GM18858 (cell line): Measurements from ENCODE around the gene SDK1.
"Not testable (repeated sequence)": the region's sequence is repeated elsewhere in the genome, so short reads cannot be mapped to it uniquely, and the experiment has no call there.

ENCODE experiments used
- ATAC-seq: cut with Tn5 transposase; IDR thresholded peaks from one replicate; pipeline ENCODE4 v1.9.1; 2021; ENCODE audit not compliant: unreplicated experiment

SDK1 gene

DNA sequence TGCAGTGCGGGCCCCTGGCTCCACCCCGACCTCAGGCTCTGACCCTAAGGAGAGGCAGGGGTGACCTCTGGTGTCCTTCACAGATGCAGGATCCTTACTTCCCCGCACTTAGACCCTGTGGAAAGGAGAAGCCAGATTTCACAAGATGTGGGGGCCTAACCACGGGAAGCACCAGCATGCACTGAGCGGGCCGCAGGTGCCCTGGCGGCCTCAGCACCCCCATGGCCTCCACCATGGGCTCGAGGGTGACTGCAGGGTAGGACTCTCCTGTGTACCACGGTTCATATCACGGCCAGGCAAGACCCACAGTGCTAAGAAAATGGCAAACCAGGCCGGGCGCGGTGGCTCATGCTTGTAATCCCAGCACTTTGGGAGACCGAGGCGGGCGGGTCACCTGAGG lies 971.1 kb downstream of the SDK1 start:
- no peak for ATAC-seq

DNA sequence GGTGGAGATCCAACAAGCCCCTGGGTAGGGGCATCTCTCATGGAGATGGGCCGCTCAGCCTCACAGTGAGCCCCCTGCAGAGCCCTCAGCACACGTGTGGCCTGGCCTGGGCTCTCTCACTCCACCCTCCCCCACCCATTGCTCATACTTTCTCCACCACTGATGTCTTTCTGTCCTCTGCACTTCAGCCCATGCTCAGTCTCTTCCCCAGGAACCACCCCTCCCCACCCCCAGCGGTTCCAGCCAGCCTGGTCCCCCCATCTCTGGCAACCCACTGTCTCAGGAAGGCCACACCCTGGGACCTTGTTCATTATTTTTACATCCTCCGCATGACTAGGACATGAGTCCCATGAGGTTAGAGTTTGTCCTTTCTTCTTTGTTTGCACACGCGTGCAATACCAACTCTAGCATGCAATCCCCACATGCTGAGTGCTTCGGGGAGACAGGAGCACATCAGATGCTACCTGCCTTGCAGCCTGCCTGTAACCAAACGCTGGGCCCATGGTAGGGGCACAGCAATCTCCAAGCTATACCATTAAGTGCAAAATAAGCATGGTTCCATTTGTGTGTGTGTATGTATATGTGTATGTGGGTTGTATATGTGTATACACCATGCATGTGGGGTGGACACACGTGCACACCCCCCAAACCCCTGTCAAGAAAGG lies 972.6 kb downstream of the SDK1 start:
- ATAC-seq, result no peak

DNA sequence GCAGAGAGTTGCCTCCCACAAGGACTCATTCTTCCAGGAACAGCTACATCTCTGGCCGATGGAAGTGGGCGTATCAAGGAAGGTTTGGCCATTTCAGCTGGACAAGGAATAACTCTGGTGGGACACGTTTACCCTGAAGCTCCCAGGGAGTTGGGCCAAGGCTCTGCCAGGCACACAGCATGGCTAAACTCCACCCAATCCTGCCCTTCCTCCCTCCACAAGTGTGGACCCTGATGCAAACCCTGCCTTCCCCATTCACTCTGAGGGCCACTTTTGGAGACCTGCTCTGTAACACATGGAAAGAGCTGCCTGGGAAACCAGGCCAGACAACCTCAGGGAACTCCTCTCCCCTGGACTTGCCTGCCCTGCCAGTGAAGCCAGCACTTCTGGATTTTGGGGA lies 973.2 kb downstream of the SDK1 start:
- no peak for ATAC-seq

DNA sequence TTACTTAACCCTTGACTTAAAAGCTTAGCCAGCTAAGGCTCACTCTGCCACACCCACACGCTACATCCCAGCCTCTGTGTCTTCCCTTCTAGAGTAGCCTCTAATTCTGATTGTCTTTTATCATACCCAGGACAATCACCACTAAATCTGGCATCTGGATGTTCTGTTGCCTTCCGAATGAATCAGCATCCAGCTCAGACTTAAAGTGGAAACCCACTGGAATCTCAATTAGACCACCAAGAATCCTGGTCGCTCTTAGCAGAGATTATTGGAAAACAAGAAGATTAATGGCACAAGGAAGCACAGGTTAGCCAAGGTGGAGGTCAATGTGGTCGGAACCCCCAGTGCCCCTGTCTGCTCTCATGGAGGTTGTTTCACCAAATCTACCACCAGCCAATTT lies 976.9 kb downstream of the SDK1 start:
- ATAC-seq, result no peak

DNA sequence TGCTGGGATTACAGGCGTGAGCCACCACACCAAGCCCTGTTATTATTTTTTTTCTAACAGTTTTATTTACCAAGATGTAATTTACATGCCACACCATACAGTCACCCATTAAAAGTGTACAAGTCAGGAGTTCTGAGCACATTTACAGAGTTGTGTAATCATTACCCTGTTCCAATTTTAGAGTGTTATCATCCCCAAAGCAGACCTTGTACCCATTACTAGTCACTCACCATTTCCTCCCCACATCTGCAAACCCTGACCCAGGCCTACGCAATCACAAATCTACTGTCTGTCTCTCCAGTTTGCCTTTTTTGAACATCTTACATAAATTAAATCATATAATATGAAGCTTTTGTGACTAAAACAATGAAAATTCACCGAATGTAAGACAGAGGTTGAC lies 978.2 kb downstream of the SDK1 start:
- ATAC-seq, result no peak

DNA sequence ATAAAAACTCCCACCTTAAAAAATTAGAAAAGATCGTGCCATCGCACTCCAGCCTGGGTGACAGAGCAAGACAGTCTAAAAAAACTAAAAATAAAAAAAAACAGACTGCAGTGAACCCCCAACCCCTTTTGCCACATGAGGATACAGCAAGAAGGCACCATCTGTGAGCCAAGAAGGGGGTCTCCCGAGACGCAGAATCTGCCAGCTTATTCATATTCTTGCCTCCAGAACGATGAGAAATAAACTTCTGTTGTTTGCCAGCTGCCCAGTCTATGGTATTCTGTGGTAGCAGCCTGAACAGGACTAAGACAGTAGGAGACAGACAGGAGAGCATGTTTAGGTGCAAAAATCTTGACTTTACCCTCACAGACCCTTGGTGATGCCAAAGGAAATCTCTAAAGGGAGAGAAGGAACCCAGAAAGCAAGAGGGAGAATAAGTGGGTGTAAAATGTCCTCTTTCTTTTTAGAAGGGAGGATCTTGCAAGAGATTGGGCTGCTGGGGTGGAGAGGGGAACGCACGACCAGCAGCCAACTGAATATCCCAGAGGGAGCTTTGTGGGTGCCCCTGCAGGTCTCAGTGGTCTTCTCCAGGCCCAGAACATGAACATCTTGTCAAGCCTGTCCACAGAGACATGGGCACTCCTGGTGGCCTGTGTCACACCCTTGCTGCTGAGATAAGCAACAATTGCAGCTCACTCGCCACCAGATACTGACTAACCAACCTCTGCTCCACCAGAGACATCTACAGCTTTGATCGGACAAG lies 980.4 kb downstream of the SDK1 start:
- no peak for ATAC-seq

DNA sequence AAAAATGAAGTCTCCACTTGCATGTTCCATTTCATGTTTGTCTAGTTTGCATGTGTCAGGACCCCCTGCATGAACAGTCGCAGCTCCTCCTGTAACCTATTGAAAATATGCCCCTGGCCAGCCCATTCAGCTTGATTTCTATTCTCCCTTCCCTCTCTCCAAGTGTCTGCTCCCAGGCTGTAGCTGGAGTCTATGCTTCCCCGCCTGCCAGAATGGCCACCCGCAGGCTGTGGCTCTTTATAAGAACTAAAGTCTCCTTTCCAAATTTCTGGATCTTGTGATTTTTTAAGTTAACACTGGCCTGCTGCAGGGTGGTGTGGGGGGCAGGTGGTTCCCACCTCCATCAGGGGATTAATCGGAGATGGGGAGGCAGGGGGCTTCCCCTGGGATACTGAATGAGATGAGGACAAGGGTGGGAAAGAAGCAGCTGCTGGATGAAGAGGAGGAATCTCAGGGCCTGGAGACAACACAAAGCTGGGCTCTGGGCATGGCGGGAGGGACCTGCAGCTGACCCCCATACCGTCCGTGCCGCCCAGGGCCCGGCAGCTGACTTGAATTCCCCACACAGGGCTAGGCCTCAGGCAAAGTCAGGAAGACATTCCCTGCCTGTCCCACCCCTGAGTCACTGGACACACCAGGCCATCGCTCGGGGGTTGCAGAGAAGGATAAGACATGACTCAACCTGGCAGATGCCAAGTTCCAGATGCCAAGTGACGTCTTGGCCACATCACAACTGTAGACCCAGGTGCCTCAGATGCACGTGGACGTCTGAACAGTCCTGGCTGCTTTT lies 981.6 kb downstream of the SDK1 start:
- no peak for ATAC-seq

DNA sequence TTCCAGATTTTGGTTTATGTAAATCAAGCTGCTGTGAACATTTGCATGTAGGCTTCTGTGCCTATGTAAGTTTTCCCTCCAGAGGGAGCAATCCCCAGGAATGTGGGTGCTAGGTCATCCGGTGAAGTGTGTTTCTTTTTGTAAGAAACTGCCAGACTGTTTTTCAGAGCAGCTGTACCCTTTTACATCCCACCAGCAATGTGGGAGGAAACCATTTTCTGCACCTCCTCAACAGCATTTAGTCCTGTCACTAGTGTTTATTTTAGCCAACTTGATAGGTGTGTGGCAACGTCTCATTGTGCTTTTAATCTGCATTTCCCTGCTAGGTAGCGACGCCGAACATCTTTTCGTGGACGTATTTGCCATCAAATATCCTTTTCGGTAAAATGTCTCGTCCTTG lies 985.3 kb downstream of the SDK1 start:
- ATAC-seq, result no peak

DNA sequence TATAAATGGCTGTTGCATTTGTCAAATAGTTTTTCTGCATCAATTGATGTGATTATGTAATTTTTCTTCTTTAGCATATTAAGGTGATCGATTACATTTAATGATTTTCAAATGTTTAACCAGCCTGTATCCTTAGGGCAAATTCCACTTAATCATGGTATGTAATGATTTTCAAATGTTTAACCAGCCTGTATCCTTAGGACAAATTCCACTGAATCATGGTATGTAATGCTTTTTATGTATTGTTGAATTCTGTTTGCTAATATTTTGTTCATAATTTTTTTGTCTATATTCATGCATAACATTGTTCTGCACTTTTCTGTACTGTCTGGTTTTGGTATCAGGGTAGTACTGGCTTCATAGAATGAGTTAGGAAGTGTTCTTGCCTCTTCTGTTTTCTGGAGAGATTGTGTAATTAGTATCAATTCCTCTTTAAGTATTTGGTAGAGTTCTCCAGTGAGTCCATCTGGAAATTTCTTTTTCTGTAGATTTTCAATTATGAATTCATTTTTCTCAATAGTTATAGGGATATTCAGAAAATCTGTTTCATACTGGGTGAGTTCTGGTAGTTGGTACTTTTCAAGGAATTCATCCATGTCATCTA lies 987.8 kb downstream of the SDK1 start:
- no peak for ATAC-seq

DNA sequence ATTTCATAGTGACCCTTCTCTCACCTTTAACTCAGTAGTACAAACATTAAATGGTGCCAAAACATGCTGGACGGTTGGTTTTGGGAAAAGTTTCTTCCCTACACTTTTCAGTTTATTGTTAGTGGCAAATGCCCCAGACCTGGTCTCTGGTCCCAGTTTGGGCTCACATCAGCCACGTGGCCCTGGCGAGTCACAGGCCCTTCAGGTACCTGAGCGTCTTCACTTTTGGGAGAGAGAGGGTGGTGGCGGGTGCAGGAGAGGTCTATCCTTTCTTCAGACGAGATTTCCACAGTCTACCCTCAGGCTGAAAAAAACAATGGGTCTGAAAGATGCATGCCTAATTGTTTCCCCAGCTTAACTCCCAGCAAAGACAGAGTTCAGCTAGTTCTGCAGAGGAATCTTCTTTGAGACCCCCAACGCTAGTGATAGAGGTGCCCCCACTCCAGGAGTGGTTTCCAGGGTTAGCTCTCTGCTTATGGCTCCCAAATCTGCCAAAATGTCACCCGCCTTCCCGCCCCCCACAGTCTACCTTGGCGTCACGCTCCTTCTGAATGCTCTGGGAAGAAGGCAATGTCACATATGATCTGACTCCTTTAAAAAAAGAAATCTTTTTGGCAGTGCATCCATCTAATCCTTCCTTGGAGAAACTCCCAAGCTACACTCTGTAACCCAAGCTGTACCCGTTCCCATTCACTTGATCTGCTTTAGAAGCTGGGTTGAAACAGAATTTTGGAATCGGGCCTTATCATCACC lies 996.3 kb downstream of the SDK1 start:
- ATAC-seq, result no peak

DNA sequence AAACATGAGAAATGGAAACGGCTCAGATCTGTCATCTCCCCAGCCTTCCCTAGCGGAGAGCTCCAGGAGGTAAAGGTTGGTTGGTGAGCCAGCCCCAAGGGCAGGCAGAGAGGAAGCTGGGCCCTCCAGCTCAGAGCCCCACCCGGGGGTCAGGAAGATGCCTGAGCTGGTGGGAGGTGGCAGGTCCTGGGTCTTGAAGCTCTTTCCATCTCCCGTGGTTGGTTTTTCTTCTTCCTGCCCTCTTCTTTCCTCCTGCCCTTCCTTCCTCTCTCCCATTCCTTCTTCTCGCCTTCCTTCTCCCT lies 996.8 kb downstream of the SDK1 start:
- no peak for ATAC-seq

DNA sequence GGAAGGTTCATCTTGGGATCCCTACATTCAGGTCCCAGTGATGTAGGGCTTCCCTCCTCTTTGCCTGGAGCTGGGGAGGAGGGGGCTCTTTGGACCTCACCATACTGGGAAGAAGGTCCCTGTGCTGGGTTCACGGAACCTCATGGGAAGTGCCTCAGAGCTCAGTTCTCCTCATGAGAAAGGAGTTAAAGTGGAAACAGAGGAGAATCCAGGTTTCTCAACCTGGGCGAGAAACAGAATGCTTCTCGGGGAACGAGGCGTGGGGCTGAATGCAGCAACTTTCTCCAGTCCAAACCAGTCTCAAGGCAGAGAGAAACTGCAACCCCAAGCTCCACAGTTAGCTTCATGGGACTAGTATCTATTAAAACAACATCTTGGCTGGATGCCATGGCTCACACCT lies 998.4 kb downstream of the SDK1 start:
- no peak for ATAC-seq

DNA sequence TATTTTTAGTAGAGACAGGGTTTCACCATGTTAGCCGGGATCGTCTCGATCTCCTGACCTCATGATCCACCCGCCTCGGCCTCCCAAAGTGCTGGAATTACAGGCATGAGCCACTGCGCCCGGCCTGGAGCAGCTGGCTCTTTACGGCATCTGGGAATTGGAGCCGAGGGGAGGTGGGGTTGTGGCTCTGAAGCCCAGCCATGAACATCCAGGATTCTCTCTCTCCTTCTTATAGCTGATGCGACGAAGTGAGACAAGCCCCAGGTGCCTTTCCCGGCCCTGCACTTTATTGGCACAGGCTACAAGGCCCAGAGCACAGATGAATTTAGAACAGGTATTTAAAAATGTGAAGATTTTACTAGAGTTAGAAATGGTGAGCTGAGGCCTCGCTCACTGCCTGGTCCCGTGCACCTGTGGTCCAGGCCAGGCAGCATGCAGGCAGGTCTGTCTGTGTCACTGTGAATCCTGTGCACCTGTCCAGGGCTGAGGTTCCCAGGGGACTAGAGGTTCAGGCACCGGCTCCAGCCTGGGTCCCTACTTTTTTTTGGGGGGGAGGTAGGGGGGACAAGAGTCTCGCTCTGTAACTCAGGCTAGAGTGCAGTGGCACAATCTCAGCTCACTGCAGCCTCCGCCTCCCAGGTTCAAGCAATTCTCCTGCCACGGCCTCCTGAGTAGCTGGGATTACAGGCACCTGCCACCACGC lies 1001.3 kb downstream of the SDK1 start:
- ATAC-seq, result no peak

DNA sequence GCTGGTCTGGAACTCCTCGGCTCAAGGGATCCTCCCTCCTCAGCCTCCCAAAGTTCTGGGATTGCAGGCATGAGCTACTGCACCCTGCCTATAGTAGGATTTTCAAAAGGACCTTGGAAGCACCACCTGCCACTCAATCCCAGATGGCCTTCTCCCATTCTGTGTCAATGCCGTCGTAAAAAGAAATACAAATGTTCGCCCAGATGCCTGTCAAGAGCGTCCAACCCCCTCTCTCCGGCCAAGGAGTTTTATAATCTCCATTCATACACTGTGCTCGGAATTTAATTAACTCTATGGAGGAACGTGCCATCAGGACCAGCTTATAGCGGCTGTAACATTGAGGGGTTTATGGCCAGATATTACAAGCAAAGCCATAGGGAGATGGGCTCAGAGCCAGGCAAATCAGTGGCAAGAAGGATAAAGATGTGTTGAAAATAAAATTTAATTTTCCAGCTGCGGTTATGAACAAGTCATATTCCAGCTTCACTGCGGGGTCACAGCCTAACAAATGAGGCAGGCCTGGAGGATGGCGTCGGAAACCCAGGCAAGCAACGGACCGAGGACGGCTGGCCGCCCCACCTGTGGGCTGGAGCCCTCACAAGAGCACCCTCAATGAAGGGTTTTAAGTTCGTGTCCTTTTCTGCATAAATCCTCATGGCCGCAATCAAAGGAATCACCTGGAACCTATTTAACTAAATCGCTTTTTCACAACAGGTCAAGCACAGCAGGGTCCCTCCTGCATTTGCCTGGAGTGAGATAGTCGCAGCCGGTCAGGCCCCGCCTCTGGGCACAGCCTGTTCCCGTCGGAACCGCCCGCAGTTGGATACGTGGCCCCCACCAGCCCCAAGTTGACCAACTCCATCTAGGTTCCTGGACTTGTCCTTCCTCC lies 1006.5 kb downstream of the SDK1 start:
- ATAC-seq, result no peak

DNA sequence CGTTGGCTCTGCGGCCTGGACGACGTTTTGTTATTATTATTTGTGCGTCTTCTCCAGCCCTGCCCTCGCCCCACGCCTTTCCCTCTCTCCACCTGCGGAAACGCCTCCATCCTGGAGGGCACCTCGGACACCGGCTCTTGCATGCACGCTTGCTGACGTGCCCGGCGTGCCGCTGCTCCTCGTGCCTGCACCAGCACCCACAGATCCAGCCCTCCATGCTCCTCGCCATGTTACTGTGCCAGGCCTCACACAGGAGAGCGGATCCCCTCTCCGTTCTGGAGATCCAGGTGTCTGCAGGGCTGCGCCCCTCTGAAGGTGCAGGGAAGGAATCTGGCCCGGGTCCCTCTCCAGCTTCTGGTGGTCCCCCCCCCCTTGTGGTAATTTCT lies 1007.1 kb downstream of the SDK1 start:
- ATAC-seq, result no peak

DNA sequence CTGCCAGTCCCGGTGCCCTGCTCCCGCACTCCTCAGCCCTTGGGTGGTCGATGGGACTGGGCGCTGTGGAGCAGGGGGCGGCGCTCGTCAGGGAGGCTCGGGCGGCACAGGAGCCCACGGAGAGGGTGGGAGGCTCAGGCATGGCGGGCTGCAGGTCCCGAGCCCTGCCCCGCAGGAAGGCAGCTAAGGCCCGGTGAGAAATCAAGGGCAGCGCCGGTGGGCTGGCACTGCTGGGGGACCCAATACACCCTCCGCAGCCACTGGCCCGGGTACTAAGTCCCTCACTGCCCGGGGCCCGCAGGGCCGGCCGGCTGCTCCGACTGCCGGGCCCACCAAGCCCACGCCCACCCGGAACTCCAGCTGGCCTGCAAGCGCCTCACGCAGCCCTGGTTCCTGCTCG lies 1012.9 kb downstream of the SDK1 start:
- ATAC-seq, result not testable (repeated sequence)

DNA sequence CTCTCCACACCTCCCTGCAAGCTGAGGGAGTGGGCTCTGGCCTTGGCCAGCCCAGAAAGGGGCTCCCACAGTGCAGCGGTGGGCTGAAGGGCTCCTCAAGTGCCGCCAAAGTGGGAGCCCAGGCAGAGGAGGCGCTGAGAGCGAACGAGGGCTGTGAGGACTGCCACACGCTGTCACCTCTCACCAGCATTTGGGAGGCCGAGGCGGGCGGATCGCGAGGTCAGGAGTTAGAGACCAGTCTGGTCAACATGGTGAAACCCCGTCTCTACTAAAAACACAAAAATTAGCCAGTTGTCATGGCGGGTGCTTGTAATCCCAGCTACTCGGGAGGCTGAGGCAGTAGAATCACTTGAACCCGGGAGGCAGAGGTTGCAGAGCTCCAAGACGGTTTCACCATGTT lies 1013.3 kb downstream of the SDK1 start:
- not testable (repeated sequence) for ATAC-seq
